ENCODE data around the gene NRCAM.

Gene NRCAM

DNA sequence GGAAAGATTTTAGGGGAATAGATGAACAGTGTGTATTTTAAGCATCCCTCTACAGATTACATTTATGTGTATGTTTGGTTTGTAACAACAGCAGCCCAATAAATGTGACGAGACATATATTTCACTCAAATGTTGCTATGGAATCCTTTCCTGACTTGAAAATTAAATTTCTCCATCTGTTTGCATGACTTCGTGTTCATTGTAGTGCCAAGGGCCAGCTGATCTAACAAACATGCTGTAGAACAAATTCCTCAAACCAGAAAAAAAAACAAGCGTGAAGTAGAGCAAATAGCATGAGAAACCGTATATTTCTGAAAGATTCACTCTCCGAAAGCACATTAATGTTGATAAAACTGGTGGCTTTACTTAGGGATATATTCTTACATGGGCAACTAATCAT lies 87.8 kb downstream of the NRCAM start:
- peak; percentile 53 for DNase-seq (ENCODE audit: low read depth)
- TF ChIP-seq, protein P1, sequence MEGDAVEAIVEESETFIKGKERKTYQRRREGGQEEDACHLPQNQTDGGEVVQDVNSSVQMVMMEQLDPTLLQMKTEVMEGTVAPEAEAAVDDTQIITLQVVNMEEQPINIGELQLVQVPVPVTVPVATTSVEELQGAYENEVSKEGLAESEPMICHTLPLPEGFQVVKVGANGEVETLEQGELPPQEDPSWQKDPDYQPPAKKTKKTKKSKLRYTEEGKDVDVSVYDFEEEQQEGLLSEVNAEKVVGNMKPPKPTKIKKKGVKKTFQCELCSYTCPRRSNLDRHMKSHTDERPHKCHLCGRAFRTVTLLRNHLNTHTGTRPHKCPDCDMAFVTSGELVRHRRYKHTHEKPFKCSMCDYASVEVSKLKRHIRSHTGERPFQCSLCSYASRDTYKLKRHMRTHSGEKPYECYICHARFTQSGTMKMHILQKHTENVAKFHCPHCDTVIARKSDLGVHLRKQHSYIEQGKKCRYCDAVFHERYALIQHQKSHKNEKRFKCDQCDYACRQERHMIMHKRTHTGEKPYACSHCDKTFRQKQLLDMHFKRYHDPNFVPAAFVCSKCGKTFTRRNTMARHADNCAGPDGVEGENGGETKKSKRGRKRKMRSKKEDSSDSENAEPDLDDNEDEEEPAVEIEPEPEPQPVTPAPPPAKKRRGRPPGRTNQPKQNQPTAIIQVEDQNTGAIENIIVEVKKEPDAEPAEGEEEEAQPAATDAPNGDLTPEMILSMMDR (conservative IDR thresholded peaks at IDR 0.05; ENCODE audit: low read depth, low read length): no peak

DNA sequence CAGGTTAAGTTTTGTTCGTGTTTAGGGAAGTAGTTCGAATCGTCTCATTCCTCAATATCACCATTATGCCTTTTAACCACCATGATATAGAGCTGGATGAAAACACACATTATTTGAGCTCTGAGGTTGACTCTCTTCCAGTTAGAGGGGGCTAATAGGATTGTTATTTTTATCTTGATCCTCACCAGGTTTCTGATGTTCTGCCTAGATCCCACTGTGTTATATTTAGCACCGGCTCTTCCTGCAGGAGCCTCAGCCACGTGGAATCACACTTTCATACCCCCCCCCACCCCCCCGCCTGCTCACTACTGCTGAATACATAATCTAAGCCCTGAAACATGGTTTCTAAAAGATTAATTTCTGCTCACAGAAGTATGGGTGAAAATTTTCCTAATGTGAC lies 88.3 kb downstream of the NRCAM start:
- H3K4me3 ChIP-seq (ENCODE audit: low read depth, low read length): no peak overlapping the region
- peak; percentile 12 for DNase-seq (ENCODE audit: low read depth)
- TF ChIP-seq, protein P1 (conservative IDR thresholded peaks at IDR 0.05; ENCODE audit: low read depth, low read length): no peak

More for the DNA sequence above, 87.8 kb downstream of the NRCAM start:
- H3K4me3 ChIP-seq (ENCODE audit: low read depth, low read length): no peak overlapping the region

DNA sequence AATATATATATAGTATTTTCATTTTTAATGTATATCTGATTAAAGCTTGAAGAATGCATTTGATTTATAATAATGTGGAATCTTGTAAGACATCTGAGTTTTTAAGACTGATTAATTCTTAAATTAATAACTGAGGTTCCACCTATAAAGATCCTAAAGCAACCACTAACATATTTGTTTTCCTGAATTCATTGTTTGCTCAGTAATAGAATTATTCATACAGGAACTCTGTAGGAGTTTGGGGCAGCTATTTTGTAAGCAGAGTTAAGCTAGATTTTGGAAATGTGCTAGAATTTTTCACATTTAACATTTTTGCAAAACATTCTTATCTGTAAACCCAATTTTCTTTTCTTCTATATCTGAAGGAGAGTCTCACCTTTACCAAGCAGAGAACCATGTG lies 88.9 kb downstream of the NRCAM start:
- no peak overlapping the region for H3K4me3 ChIP-seq (ENCODE audit: low read depth, low read length)
- TF ChIP-seq, protein P1 (conservative IDR thresholded peaks at IDR 0.05; ENCODE audit: low read depth, low read length): no peak
- DNase-seq (ENCODE audit: low read depth): no peak

DNA sequence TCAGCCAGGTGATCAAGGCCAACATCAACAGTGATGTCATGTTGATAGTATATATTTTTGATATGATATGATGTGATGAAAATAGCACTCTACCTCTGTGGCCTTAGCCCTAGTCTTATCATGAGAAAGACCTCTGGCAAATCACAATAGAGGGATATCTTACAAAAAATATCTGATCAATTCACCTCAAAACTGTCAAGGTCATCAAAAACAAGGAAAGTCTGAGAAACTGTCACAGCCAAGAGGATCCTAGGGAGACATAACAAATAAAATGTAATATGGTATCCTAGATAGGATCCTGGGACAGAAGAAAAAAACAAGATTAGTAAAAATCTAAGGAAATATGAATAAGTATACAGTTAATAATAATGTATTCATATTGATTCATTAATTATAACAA lies 92.6 kb downstream of the NRCAM start:
- TF ChIP-seq, protein P1 (conservative IDR thresholded peaks at IDR 0.05; ENCODE audit: low read depth, low read length): no peak
- no peak overlapping the region for H3K4me3 ChIP-seq (ENCODE audit: low read depth, low read length)
- no peak for DNase-seq (ENCODE audit: low read depth)

DNA sequence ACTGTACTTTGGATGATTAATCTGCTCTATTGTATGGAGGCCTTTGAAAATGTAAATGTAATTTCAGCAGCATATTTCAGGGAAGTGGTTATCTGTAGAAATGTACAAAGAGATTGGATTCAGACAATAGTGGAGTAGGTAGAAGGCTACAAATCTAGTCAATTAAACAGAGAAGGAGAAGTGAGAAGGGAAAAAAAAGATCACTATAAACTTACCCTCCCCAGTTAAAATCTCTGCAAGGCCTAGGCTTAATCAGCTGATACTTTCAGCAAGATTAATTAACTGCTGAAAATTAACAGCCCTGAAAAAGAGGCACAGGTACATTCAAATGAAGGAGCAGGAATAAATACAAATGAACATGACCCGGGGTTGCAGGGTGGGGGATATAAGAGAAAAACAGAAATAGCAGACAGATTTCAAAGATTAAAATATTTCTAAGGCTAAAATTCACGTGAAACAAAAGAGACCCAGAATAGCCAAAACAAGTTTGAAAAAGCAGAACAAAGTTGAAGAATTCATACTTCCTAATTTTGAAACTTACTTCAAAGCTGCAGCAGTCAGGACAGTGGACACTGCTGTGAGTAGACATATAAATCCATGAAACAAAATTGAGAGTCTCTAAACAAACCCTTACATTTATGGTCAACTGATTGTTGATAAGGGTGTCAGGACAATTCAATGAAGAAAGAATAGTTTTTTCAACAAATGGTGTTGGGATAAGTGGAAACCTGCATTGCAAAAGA lies 96.0 kb downstream of the NRCAM start:
- TF ChIP-seq, protein P1 (conservative IDR thresholded peaks at IDR 0.05; ENCODE audit: low read depth, low read length): no peak
- H3K4me3 ChIP-seq (ENCODE audit: low read depth, low read length): no peak overlapping the region
- no peak for DNase-seq (ENCODE audit: low read depth)

DNA sequence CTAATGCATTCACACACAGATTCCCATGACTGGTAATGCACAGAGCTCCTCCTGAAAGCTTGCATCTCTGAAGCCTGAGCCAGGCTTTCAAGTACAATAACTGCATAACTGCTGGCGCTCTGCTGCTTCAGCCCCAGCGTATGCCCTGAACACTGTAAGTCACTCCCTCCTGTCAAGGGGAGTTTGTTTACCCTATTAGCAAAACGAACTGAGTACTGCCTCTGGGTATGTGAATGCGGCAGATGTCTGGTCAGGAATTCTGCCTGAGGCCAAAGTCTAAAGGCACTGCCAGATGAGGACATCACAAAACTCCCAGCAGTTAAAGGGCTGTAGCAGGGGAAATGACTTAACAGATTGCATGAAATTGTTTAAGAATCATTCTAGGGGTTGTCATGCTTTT lies 97.7 kb downstream of the NRCAM start:
- DNase-seq (ENCODE audit: low read depth): peak; percentile 94
- TF ChIP-seq, protein P1 (conservative IDR thresholded peaks at IDR 0.05; ENCODE audit: low read depth, low read length): no peak
- no peak overlapping the region for H3K4me3 ChIP-seq (ENCODE audit: low read depth, low read length)

DNA sequence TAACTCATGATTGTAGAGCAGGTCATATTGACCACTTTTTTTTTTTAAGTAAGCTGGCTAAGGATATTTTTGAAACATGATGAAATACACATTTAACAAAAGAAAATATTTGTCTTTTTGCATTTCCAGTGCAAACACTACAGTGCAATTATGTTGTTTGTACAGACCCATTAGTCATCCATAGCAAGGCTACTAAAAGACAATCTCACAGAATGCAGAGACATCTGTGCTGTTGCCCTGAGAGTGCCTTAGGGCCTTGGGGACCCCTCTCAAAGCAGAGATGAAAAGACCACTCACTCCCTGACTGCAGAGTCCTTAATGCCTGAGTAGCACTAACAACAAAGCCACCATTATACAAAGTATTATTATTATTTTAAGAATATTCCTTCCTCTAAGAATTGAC lies 104.5 kb downstream of the NRCAM start:
- DNase-seq (ENCODE audit: low read depth): peak; percentile 15
- no peak overlapping the region for H3K4me3 ChIP-seq (ENCODE audit: low read depth, low read length)
- TF ChIP-seq, protein P1 (conservative IDR thresholded peaks at IDR 0.05; ENCODE audit: low read depth, low read length): no peak
